GM18526 (cell line): Measurements from ENCODE around the gene TARBP1.

Experiments
- POLR2A ChIP-seq: IDR thresholded peaks from 3 replicates; pipeline ENCODE4 v1.6.1; 2011; ENCODE audit not compliant: insufficient read length; ENCODE audit errors: extremely low read depth

The TARBP1 gene

GRCh38 chr1:234433563-234434285 is 45.3 kb downstream of the TARBP1 start:
- TF ChIP-seq POLR2A: no peak

- TF ChIP-seq POLR2A: no peak
These were observed 47.7 kb downstream of the TARBP1 start for GRCh38 chr1:234431255-234431654.

- no peak for TF ChIP-seq POLR2A
These were observed 48.3 kb downstream of the TARBP1 start for GRCh38 chr1:234430691-234431090.

- TF ChIP-seq POLR2A: no peak
These were observed 49.6 kb downstream of the TARBP1 start for GRCh38 chr1:234429434-234429806.

GRCh38 chr1:234427950-234428646 is 50.9 kb downstream of the TARBP1 start:
- TF ChIP-seq POLR2A: no peak

- TF ChIP-seq POLR2A: no peak
These were observed 65.0 kb downstream of the TARBP1 start for GRCh38 chr1:234413990-234414389.

GRCh38 chr1:234413485-234413884 is 65.5 kb downstream of the TARBP1 start:
- TF ChIP-seq POLR2A: no peak

- no peak for TF ChIP-seq POLR2A
These were observed 66.1 kb downstream of the TARBP1 start for GRCh38 chr1:234412830-234413229.

- no peak for TF ChIP-seq POLR2A
These were observed 69.7 kb downstream of the TARBP1 start for GRCh38 chr1:234409328-234409727.

GRCh38 chr1:234408757-234409156 is 70.2 kb downstream of the TARBP1 start:
- TF ChIP-seq POLR2A: no peak

- no peak for TF ChIP-seq POLR2A
These were observed 72.1 kb downstream of the TARBP1 start for GRCh38 chr1:234406871-234407270.

GRCh38 chr1:234405676-234406075 is 73.3 kb downstream of the TARBP1 start:
- TF ChIP-seq POLR2A: no peak

GRCh38 chr1:234402939-234403338 is 76.0 kb downstream of the TARBP1 start:
- TF ChIP-seq POLR2A: no peak

GRCh38 chr1:234401658-234402057 is 77.3 kb downstream of the TARBP1 start:
- TF ChIP-seq POLR2A: no peak

- TF ChIP-seq POLR2A: no peak
These were observed 78.2 kb downstream of the TARBP1 start for GRCh38 chr1:234400773-234401172.

GRCh38 chr1:234398849-234399381 is 80.1 kb downstream of the TARBP1 start:
- TF ChIP-seq POLR2A: no peak
